ENCODE data around the gene MTUS2.

- TF ChIP-seq EZH2 (IDR thresholded peaks at IDR 0.05) (no peak), CTCF (IDR thresholded peaks at IDR 0.05) (no peak), EZH2phosphoT487 (IDR thresholded peaks at IDR 0.05) (no peak)
Observed at GRCh38 chr13:29515372-29515771, 695.2 kb downstream of the MTUS2 start.

All from neural progenitor cell (in vitro differentiated cells).